Endothelial cell (in vitro differentiated cells): ENCODE data around the gene CHRM5. TPM values are rescaled to one million over a fixed set of nuclear protein-coding genes. Genes with fewer than 3 reads are reported as not detected.

Experiments used
- DNase-seq: peaks from one replicate; pipeline ENCODE4 v3.0.0; 2021; ENCODE audit warnings: low spot score
- H3K27ac Mint-ChIP-seq: one replicate; pipeline ENCODE4 v1.8.0; 2021; ENCODE audit warnings: mixed read lengths, inconsistent platforms; ENCODE audit not compliant: unreplicated experiment
- H3K27me3 Mint-ChIP-seq: one replicate; pipeline ENCODE4 v1.8.0; 2021; ENCODE audit warnings: mild to moderate bottlenecking, moderate library complexity, mixed read lengths, inconsistent platforms; ENCODE audit not compliant: unreplicated experiment
- H3K36me3 Mint-ChIP-seq: one replicate; pipeline ENCODE4 v1.8.0; 2021; ENCODE audit warnings: mild to moderate bottlenecking, low read depth, mixed read lengths, inconsistent platforms; ENCODE audit not compliant: unreplicated experiment
- H3K4me1 Mint-ChIP-seq: one replicate; pipeline ENCODE4 v1.8.0; 2021; ENCODE audit warnings: mild to moderate bottlenecking, mixed read lengths, inconsistent platforms; ENCODE audit not compliant: unreplicated experiment
- H3K4me3 Mint-ChIP-seq: one replicate; pipeline ENCODE4 v1.8.0; 2021; ENCODE audit warnings: mild to moderate bottlenecking, mixed read lengths, inconsistent platforms; ENCODE audit not compliant: unreplicated experiment
- H3K9me3 Mint-ChIP-seq: one replicate; pipeline ENCODE4 v1.8.0; 2021; ENCODE audit warnings: mixed read lengths, inconsistent platforms; ENCODE audit not compliant: unreplicated experiment
- CTCF ChIP-seq: fragments of 200-600 bp; sonication (generic); IDR thresholded peaks from one replicate; pipeline ENCODE4 v1.5.0; 2021; ENCODE audit warnings: antibody characterized with exemption; ENCODE audit not compliant: unreplicated experiment
- long read RNA-seq: library from polyadenylated mRNA; unstranded; transcript quantifications from one replicate; pipeline ENCODE4 v2.0.0, GENCODE V29; 2020; ENCODE audit not compliant: unreplicated experiment
- total RNA-seq: library from RNA; stranded (reverse); fragmentation: NEBNext Ultra II Directional; extraction: Animal tissue kit (Norgen Biotek cat#: 25700); gene quantifications from one replicate; pipeline ENCODE4 v1.2.1, GENCODE V29; 2021; ENCODE audit not compliant: unreplicated experiment

The CHRM5 gene
- not detected for total RNA-seq
- long read RNA-seq: 0 reads

DNA sequence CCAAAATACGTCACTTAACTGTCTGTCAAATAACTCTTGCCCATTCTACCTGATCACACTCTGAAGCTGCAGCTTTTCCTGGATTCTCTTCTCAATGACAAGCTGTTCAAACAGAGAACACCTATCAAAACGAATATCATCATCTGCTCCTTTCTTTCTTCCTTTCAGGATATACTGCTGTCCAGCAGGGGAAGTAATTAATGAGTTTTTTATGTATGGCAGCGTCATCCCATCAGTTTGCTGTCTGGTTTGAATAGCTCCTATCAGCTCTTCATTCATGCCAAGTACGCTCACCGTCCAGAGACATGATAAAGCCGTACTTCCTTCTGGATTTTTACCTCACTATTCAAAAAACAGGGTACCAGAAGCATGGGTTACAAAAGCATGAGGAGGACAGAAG lies at the start of gene CHRM5:
CHRM5 (plus strand) TSS at position 274 of the 400 bp plus-strand sequence. CDS start 94,221 bp downstream, outside the sequence.
- H3K9me3 Mint-ChIP-seq: no peaks in the 10 kb centered on the region
- no peaks in the 10 kb centered on the region for H3K36me3 Mint-ChIP-seq
- TF ChIP-seq CTCF: no peak
- H3K4me1 Mint-ChIP-seq: peaks cover 9% of the 10 kb centered on the region
- DNase-seq: no peak
- H3K4me3 Mint-ChIP-seq: no peak within 1 kb of the TSS
- H3K27ac Mint-ChIP-seq: no peak within 1 kb of the TSS
- H3K27me3 Mint-ChIP-seq: no peaks in the 10 kb centered on the region

DNA sequence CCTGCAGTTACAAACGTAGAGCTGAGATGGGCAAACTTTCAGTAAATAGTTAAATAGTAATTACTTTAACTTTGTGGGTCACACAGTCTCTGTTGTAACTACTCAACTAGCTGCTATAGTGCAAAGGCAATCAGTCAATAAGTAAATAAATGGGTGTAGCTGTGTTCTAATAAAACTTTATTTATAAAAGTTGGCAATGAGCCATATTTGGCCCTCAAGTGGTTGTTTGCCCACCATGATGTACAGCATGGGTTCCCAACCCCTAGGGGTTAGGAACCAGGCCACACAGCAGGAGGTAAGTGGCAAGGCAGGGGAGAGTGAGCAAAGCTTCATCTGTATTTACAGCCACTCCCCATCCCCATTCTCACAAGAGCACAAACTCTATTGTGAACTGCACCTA lies 44.9 kb upstream of the CHRM5 start:
- no peaks in the 10 kb centered on the region for H3K36me3 Mint-ChIP-seq
- no peak overlapping the region for H3K4me3 Mint-ChIP-seq
- H3K9me3 Mint-ChIP-seq: no peaks in the 10 kb centered on the region
- no peaks in the 10 kb centered on the region for H3K27me3 Mint-ChIP-seq
- no peak for TF ChIP-seq CTCF
- no peak overlapping the region for H3K27ac Mint-ChIP-seq
- no peak for DNase-seq
- peaks cover 2% of the 10 kb centered on the region for H3K4me1 Mint-ChIP-seq

DNA sequence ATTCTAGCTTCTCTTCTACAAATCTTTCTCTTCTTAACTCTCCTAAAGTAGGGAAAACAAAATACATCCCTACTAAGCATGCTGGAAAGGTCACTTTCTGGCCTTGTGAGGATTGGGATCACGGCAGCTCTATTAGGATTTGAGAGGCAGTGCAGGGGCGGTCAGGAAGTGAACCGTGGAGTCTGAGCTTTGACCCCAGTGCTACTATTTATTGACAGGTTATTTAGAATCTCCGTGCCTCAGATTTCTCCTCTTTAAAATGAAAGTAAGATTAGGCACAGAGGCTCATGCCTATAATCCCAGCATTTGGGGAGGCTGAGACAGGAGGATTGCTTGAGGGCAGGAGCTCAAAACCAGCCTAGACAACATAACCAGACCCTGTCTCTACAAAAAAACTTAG lies 42.0 kb upstream of the CHRM5 start:
- TF ChIP-seq CTCF: no peak
- Mint-ChIP-seq H3K9me3 (no peaks in the 10 kb centered on the region), H3K27ac (no peak overlapping the region), H3K36me3 (no peaks in the 10 kb centered on the region), H3K27me3 (no peaks in the 10 kb centered on the region), H3K4me1 (no peaks in the 10 kb centered on the region), H3K4me3 (no peak overlapping the region)
- DNase-seq: no peak

- Mint-ChIP-seq H3K27me3 (no peaks in the 10 kb centered on the region), H3K9me3 (no peaks in the 10 kb centered on the region), H3K36me3 (no peaks in the 10 kb centered on the region), H3K4me1 (peaks cover 3% of the 10 kb centered on the region), H3K27ac (no peak overlapping the region), H3K4me3 (no peak overlapping the region)
- DNase-seq: no peak
- no peak for TF ChIP-seq CTCF
These were observed 35.6 kb upstream of the CHRM5 start for GRCh38 chr15:33932734-33933133.

DNA sequence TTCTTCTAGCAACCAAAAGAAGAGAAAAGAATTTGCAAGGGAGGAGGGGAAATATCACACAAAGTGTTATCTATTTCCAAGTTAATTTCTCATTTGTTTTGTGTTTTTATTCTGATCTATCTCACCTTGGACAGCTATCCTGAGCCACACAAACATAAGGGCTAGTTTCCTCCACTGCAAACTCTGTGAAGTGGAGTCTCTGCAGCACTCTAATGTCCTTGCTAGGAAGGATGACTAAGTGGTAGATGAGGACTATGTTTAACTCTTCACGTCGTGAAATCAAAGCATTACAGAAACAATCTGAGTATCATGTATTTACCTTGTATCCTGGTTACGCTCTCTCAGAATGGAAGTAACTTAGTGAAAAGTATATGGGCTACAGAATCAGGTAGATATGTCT lies 33.9 kb upstream of the CHRM5 start:
- Mint-ChIP-seq H3K36me3 (no peaks in the 10 kb centered on the region), H3K4me3 (no peak overlapping the region), H3K27ac (no peak overlapping the region), H3K9me3 (no peaks in the 10 kb centered on the region), H3K27me3 (no peaks in the 10 kb centered on the region), H3K4me1 (peaks cover 3% of the 10 kb centered on the region)
- no peak for TF ChIP-seq CTCF
- DNase-seq: no peak
